Esophagus muscularis mucosa (tissue), 4 donors: ENCODE results near the gene RBMS1.

ENCODE experiments used
- CTCF ChIP-seq, 3 experiments: fragments of 200-600 bp in 2 of 3; fragments of 450-650 bp in 1 of 3; sonication (generic) in 2 of 3; IDR thresholded peaks; one replicate each; pipeline ENCODE4 v1.5.1; 2017 to 2019; ENCODE audit warnings: antibody characterized with exemption in 3 of 3, mild to moderate bottlenecking in 2 of 3, moderate library complexity in 1 of 3
- EP300 ChIP-seq: sonication (generic); formaldehyde crosslinking; IDR thresholded peaks from one replicate; pipeline ENCODE4 v1.6.1; 2017; ENCODE audit warnings: antibody characterized with exemption
- POLR2A ChIP-seq: fragments of 450-650 bp; IDR thresholded peaks from one replicate; pipeline ENCODE4 v1.6.1; 2017; ENCODE audit warnings: antibody characterized with exemption, moderate library complexity, mild to moderate bottlenecking, low read depth
- POLR2AphosphoS5 ChIP-seq, 2 donors: sonication (generic); formaldehyde crosslinking; IDR thresholded peaks; one replicate each; pipeline ENCODE4 v1.6.1; 2017; ENCODE audit warnings: antibody characterized with exemption in 2 of 2

- TF ChIP-seq CTCF (IDR thresholded peaks at IDR 0.05) (no peak), POLR2AphosphoS5 (IDR thresholded peaks at IDR 0.05) (no peak), POLR2A (no peak), EP300 (no peak)
These were observed 237.1 kb downstream of the RBMS1 start for GRCh38 chr2:160256507-160256906.
